GM12864 (cell line): ENCODE results near the gene ATP5F1B.
A peak's percentile ranks its signal among the peaks of the same experiment; 100 is the strongest.

ENCODE experiments used
- DNase-seq: peaks from one replicate; pipeline ENCODE4 v3.0.0-alpha.2; 2011; ENCODE audit warnings: low read depth
- H3K4me3 ChIP-seq: 2 replicates; pipeline ENCODE4 v1.5.1; 2011; ENCODE audit warnings: mild to moderate bottlenecking, low read depth, low read length, control low read depth
- CTCF ChIP-seq: IDR thresholded peaks from 2 replicates; pipeline ENCODE4 v1.5.1; 2011; ENCODE audit warnings: low read depth, mild to moderate bottlenecking, moderate library complexity, low read length, control low read depth, inconsistent platforms; ENCODE audit errors: missing control alignments

Gene ATP5F1B

GRCh38 chr12:56596815-56597214, 49.0 kb downstream of the ATP5F1B start:
- H3K4me3 ChIP-seq: no peak overlapping the region
- DNase-seq: no peak
- no peak for TF ChIP-seq CTCF

GRCh38 chr12:56593909-56594621, 51.7 kb downstream of the ATP5F1B start:
- no peak for DNase-seq
- H3K4me3 ChIP-seq: no peak overlapping the region
- TF ChIP-seq CTCF: peak; percentile 89

GRCh38 chr12:56591961-56592360, 53.8 kb downstream of the ATP5F1B start:
- TF ChIP-seq CTCF: no peak
- no peak overlapping the region for H3K4me3 ChIP-seq
- DNase-seq: no peak

GRCh38 chr12:56591126-56591525, 54.7 kb downstream of the ATP5F1B start:
- TF ChIP-seq CTCF: no peak
- H3K4me3 ChIP-seq: no peak overlapping the region
- DNase-seq: no peak

GRCh38 chr12:56590237-56590830, 55.5 kb downstream of the ATP5F1B start:
- DNase-seq: no peak
- no peak overlapping the region for H3K4me3 ChIP-seq
- peak; percentile 78 for TF ChIP-seq CTCF

GRCh38 chr12:56589783-56590182, 56.0 kb downstream of the ATP5F1B start:
- no peak for DNase-seq
- TF ChIP-seq CTCF: no peak

More at GRCh38 chr12:56589783-56590182, 56.0 kb downstream of the ATP5F1B start:
- H3K4me3 ChIP-seq: no peak overlapping the region
